Endodermal cell (in vitro differentiated cells): ENCODE data around the gene ZNF394. TPM values are rescaled to one million over a fixed set of nuclear protein-coding genes. Genes with fewer than 3 reads are reported as not detected.

Experiments
- DNase-seq: peaks from one replicate; pipeline ENCODE4 v3.0.0-alpha.2; 2017
- H3K27ac ChIP-seq: 2 replicates; pipeline ENCODE4 v1.5.1; 2013; ENCODE audit warnings: mild to moderate bottlenecking, low read depth, low read length, moderate library complexity
- H3K27me3 ChIP-seq: 2 replicates; pipeline ENCODE4 v1.6.1; 2013; ENCODE audit warnings: mild to moderate bottlenecking, low read length, moderate library complexity; ENCODE audit not compliant: insufficient read depth, control insufficient read depth, poor library complexity, severe bottlenecking
- H3K36me3 ChIP-seq: 2 replicates; pipeline ENCODE4 v1.7.0; 2013; ENCODE audit warnings: mild to moderate bottlenecking, low read length, moderate library complexity; ENCODE audit not compliant: control insufficient read depth, insufficient read depth
- H3K4me1 ChIP-seq: one replicate; pipeline ENCODE4 v1.7.0; 2013; ENCODE audit warnings: low read length; ENCODE audit not compliant: control insufficient read depth, insufficient read depth
- H3K4me3 ChIP-seq: 2 replicates; pipeline ENCODE4 v1.5.1; 2013; ENCODE audit warnings: mild to moderate bottlenecking, low read length, moderate library complexity
- H3K9ac ChIP-seq: 2 replicates; pipeline ENCODE4 v1.6.1; 2013; ENCODE audit warnings: mild to moderate bottlenecking, low read length, moderate library complexity; ENCODE audit not compliant: poor library complexity, severe bottlenecking; ENCODE audit errors: extremely low read depth
- H3K9me3 ChIP-seq: 2 replicates; pipeline ENCODE4 v1.6.1; 2013; ENCODE audit warnings: mild to moderate bottlenecking, low read length, moderate library complexity; ENCODE audit not compliant: control insufficient read depth
- H3K27ac Mint-ChIP-seq: 2 replicates; pipeline ENCODE4 v1.8.0; 2020; ENCODE audit warnings: mixed read lengths
- H3K27me3 Mint-ChIP-seq: 2 replicates; pipeline ENCODE4 v1.8.0; 2021; ENCODE audit warnings: mild to moderate bottlenecking, mixed read lengths; ENCODE audit not compliant: insufficient read depth
- H3K36me3 Mint-ChIP-seq: 2 replicates; pipeline ENCODE4 v1.8.0; 2020; ENCODE audit warnings: low read depth, mixed read lengths
- H3K4me1 Mint-ChIP-seq: 2 replicates; pipeline ENCODE4 v1.8.0; 2020; ENCODE audit warnings: mixed read lengths
- H3K4me3 Mint-ChIP-seq: 2 replicates; pipeline ENCODE4 v1.8.0; 2020; ENCODE audit warnings: mild to moderate bottlenecking, moderate library complexity, mixed read lengths
- H3K9me3 Mint-ChIP-seq: 2 replicates; pipeline ENCODE4 v1.8.0; 2020; ENCODE audit warnings: mild to moderate bottlenecking, mixed read lengths
- CTCF ChIP-seq: fragments of 200-600 bp; sonication (generic); conservative IDR thresholded peaks from 2 replicates; pipeline ENCODE4 v1.5.0; 2021; ENCODE audit warnings: antibody characterized with exemption, mild to moderate bottlenecking
- WGBS, 2 experiments: methylation state at CpG; one replicate each; pipeline versions ENCODE4 v1.1.5 to v1.1.7; 2013; ENCODE audit warnings: missing lambda C conversion rate in 2 of 2, mixed read lengths in 1 of 2; ENCODE audit not compliant: insufficient coverage in 1 of 2, insufficient read length in 1 of 2; 5-methylcytosine and 5-hydroxymethylcytosine counted together
- total RNA-seq, 2 donors: library from RNA; stranded (reverse); fragmentation: NEBNext Ultra II Directional in 1 of 2; extraction: Animal tissue kit (Norgen Biotek cat#: 25700) in 1 of 2; gene quantifications; 2 replicates in 1 of 2; 3 replicates in 1 of 2; pipeline ENCODE4 v1.2.1, GENCODE V29; 2021

The ZNF394 gene
- total RNA-seq, 2 donors from 2014 or later = 21.0 to 22.0 TPM

GRCh38 chr7:99540542-99540941 lies 40.5 kb upstream of the ZNF394 start:
- Histone ChIP-seq H3K9ac (no peak overlapping the region), H3K27ac (no peak overlapping the region), H3K27me3 (no peaks in the 10 kb centered on the region), H3K4me1 (no peaks in the 10 kb centered on the region), H3K36me3 (no peaks in the 10 kb centered on the region), H3K9me3 (peaks cover 14% of the 10 kb centered on the region), H3K4me3 (no peak overlapping the region)
- peaks cover 25% of the 10 kb centered on the region for H3K36me3 Mint-ChIP-seq
- H3K27me3 Mint-ChIP-seq = peaks cover 6% of the 10 kb centered on the region
- 93 to 97% methylated on average over 4 to 5 of the region's 5 CpGs for WGBS, 2 experiments
- H3K4me1 Mint-ChIP-seq = no peaks in the 10 kb centered on the region
- no peak for DNase-seq
- no peak overlapping the region for H3K4me3 Mint-ChIP-seq
- TF ChIP-seq CTCF = no peak
- H3K27ac Mint-ChIP-seq = no peak overlapping the region
- peaks cover 83% of the 10 kb centered on the region for H3K9me3 Mint-ChIP-seq

GRCh38 chr7:99539213-99539811 lies 39.2 kb upstream of the ZNF394 start:
- Histone ChIP-seq H3K36me3 (no peaks in the 10 kb centered on the region), H3K4me3 (no peak overlapping the region), H3K27me3 (no peaks in the 10 kb centered on the region), H3K4me1 (no peaks in the 10 kb centered on the region), H3K9ac (no peak overlapping the region), H3K27ac (no peak overlapping the region), H3K9me3 (peaks cover 14% of the 10 kb centered on the region)
- peaks cover 78% of the 10 kb centered on the region for H3K9me3 Mint-ChIP-seq
- WGBS, 2 experiments = 78 to 88% methylated on average over 4 to 7 of the region's 7 CpGs
- no peak overlapping the region for H3K4me3 Mint-ChIP-seq
- DNase-seq = no peak
- H3K27me3 Mint-ChIP-seq = peaks cover 6% of the 10 kb centered on the region
- no peaks in the 10 kb centered on the region for H3K4me1 Mint-ChIP-seq
- peaks cover 23% of the 10 kb centered on the region for H3K36me3 Mint-ChIP-seq
- no peak for TF ChIP-seq CTCF
- H3K27ac Mint-ChIP-seq = no peak overlapping the region

GRCh38 chr7:99535667-99536066 lies 35.6 kb upstream of the ZNF394 start:
- Mint-ChIP-seq H3K4me1 (no peaks in the 10 kb centered on the region), H3K27ac (no peak overlapping the region), H3K36me3 (peaks cover 38% of the 10 kb centered on the region), H3K4me3 (no peak overlapping the region), H3K27me3 (peaks cover 6% of the 10 kb centered on the region), H3K9me3 (peaks cover 81% of the 10 kb centered on the region)
- Histone ChIP-seq H3K9me3 (peaks cover 39% of the 10 kb centered on the region), H3K9ac (no peak overlapping the region), H3K4me3 (no peak overlapping the region), H3K4me1 (no peaks in the 10 kb centered on the region), H3K36me3 (peaks cover 34% of the 10 kb centered on the region), H3K27me3 (no peaks in the 10 kb centered on the region), H3K27ac (no peak overlapping the region)
- no peak for DNase-seq
- TF ChIP-seq CTCF = no peak
- 90% methylated on average over 2 of the region's 2 CpGs; no CpG with 5 or more reads in 1 of the 2 experiments for WGBS, 2 experiments
